K562 (cell line): ENCODE measurements around the gene PIP5KL1. TPM values are rescaled to one million over a fixed set of nuclear protein-coding genes. Genes with fewer than 3 reads are reported as not detected.

Experiments used
- ASH1L ChIP-seq: fragments of 450-650 bp; IDR thresholded peaks from 2 replicates; pipeline ENCODE4 v1.6.1; 2018; ENCODE audit warnings: borderline replicate concordance, mild to moderate bottlenecking, low read depth; ENCODE audit not compliant: partially characterized antibody
- ETV1 ChIP-seq: fragments of 450-650 bp; conservative IDR thresholded peaks from 2 replicates; pipeline ENCODE4 v1.6.1; 2016; ENCODE audit warnings: missing genetic modification characterization, control low read depth, low read depth, missing compliant biosample characterization
- FIP1L1 ChIP-seq: fragments of 200-400 bp; formaldehyde crosslinking; IDR thresholded peaks from 2 replicates; pipeline ENCODE4 v1.6.1; 2018; ENCODE audit warnings: mild to moderate bottlenecking, low read depth, low read length; ENCODE audit not compliant: poor library complexity, severe bottlenecking
- HDAC3 ChIP-seq: fragments of 450-650 bp; IDR thresholded peaks from 2 replicates; pipeline ENCODE4 v1.6.1; 2018; ENCODE audit warnings: borderline replicate concordance, mild to moderate bottlenecking, moderate library complexity; ENCODE audit not compliant: partially characterized antibody
- PML ChIP-seq: IDR thresholded peaks from 2 replicates; pipeline ENCODE4 v1.6.1; 2012; ENCODE audit warnings: low read length, inconsistent platforms
- POLR2G ChIP-seq: fragments of 200-400 bp; formaldehyde crosslinking; IDR thresholded peaks from 2 replicates; pipeline ENCODE4 v1.6.1; 2017; ENCODE audit warnings: low read depth, mild to moderate bottlenecking, antibody characterized with exemption, low read length, moderate library complexity
- PPARD ChIP-seq: fragments of 250-450 bp; sonication (Bioruptor Pico); IDR thresholded peaks from 2 replicates; pipeline ENCODE4 v1.8.0; 2022; ENCODE audit warnings: inconsistent platforms, mild to moderate bottlenecking, moderate library complexity
- RCOR1 ChIP-seq, 2 experiments: IDR thresholded peaks; 2 replicates each; pipeline ENCODE4 v1.6.1; 2012; ENCODE audit warnings: low read depth in 2 of 2, low read length in 2 of 2, borderline replicate concordance in 1 of 2, improper control_type of control experiment in 1 of 2
- SP1 ChIP-seq: sonication (generic); formaldehyde crosslinking; IDR thresholded peaks from 2 replicates; pipeline ENCODE4 v1.8.1; 2022; ENCODE audit warnings: mild to moderate bottlenecking, missing genetic modification reagents
- STAT6 ChIP-seq: sonication (generic); formaldehyde crosslinking; IDR thresholded peaks from 2 replicates; pipeline ENCODE4 v1.8.1; 2023; ENCODE audit warnings: mild to moderate bottlenecking, missing genetic modification reagents
- USF1 ChIP-seq: sonication (generic); formaldehyde crosslinking; IDR thresholded peaks from 2 replicates; pipeline ENCODE4 v1.9.0; 2022; ENCODE audit warnings: mild to moderate bottlenecking, missing genetic modification reagents
- ZBTB40 ChIP-seq, 2 experiments: fragments of 450-650 bp in 1 of 2; sonication (generic) in 1 of 2; formaldehyde crosslinking in 1 of 2; IDR thresholded peaks; 2 replicates each; pipeline versions ENCODE4 v1.7.1 to v1.9.0; 2016 to 2022; ENCODE audit warnings: inconsistent platforms in 1 of 2, mild to moderate bottlenecking in 1 of 2, missing genetic modification reagents in 1 of 2
- polyA plus RNA-seq, 8 experiments: library from polyadenylated mRNA; depleted of rRNA in 4 of 8; stranded (reverse) in 5 of 8; unstranded in 3 of 8; fragments of >200 nt; fragmentation: Nextera tagmentation in 2 of 8; fragmentation: Illumina TruSeq in 1 of 8; extraction: Ambion mirVana in 2 of 8; extraction: Trizol in 1 of 8; gene quantifications; 2 replicates each; pipeline versions ENCODE4 v1.2.1 to v1.2.3, GENCODE V29; 2011 to 2014; ENCODE audit warnings: inconsistent platforms in 1 of 8, missing spikeins in 1 of 8
- total RNA-seq, 7 experiments: library from RNA; depleted of rRNA in 6 of 7; stranded (reverse); fragments of >200 nt in 6 of 7; fragmentation: Illumina TruSeq in 2 of 7; extraction: Trizol in 2 of 7; gene quantifications; 2 replicates each; pipeline versions ENCODE4 v1.2.1 to v1.2.3, GENCODE V29; 2011 to 2021; ENCODE audit warnings: low replicate concordance in 1 of 7

Gene PIP5KL1
- total and polyA plus RNA-seq, 9 of the 15 experiments (the other 6 are each of a cell fraction or from before 2014, with no cell fraction given): 0.18 to 4.8 (median 1.2) TPM

- TF ChIP-seq STAT6 (no peak), SP1 (CRISPR knock-in tag) (peak; percentile 73), ETV1 (tag) (peak; percentile 78), ZBTB40 (IDR thresholded peaks at IDR 0.05) (peak; percentile 99), ZBTB40 (CRISPR knock-in tag; IDR thresholded peaks at IDR 0.05) (no peak), USF1 (CRISPR knock-in tag) (0 out of 2 replicates have a peak, but pooled peaks have one; percentile 9), PML (peak; percentile 60; the same call in 1 of the 2 replicates), RCOR1 (IDR thresholded peaks at IDR 0.05; ENCODE audit: borderline replicate concordance in 1 of 2, low read depth in 2 of 2, low read length in 2 of 2) (peak in 1 of 2 experiments; percentile 56; a peak in 3 of 4 replicates), POLR2G (peak; percentile 89), PPARD (CRISPR knock-in tag) (no peak), FIP1L1 (peak; percentile 11), ASH1L (peak; percentile 73), HDAC3 (no peak)
These were observed 7.1 kb upstream of the PIP5KL1 start, which contains the start of gene DPM2 (continued) for GRCh38 chr9:127937388-127938297.
